Endothelial cell (in vitro differentiated cells): ENCODE results near the gene DNAH11. TPM values are rescaled to one million over a fixed set of nuclear protein-coding genes. Genes with fewer than 3 reads are reported as not detected.
A peak's percentile ranks its signal among the peaks of the same experiment; 100 is the strongest.

ENCODE experiments used
- DNase-seq: peaks from one replicate; pipeline ENCODE4 v3.0.0; 2021; ENCODE audit warnings: low spot score
- H3K27ac Mint-ChIP-seq: one replicate; pipeline ENCODE4 v1.8.0; 2021; ENCODE audit warnings: mixed read lengths, inconsistent platforms; ENCODE audit not compliant: unreplicated experiment
- H3K27me3 Mint-ChIP-seq: one replicate; pipeline ENCODE4 v1.8.0; 2021; ENCODE audit warnings: mild to moderate bottlenecking, moderate library complexity, mixed read lengths, inconsistent platforms; ENCODE audit not compliant: unreplicated experiment
- H3K36me3 Mint-ChIP-seq: one replicate; pipeline ENCODE4 v1.8.0; 2021; ENCODE audit warnings: mild to moderate bottlenecking, low read depth, mixed read lengths, inconsistent platforms; ENCODE audit not compliant: unreplicated experiment
- H3K4me1 Mint-ChIP-seq: one replicate; pipeline ENCODE4 v1.8.0; 2021; ENCODE audit warnings: mild to moderate bottlenecking, mixed read lengths, inconsistent platforms; ENCODE audit not compliant: unreplicated experiment
- H3K4me3 Mint-ChIP-seq: one replicate; pipeline ENCODE4 v1.8.0; 2021; ENCODE audit warnings: mild to moderate bottlenecking, mixed read lengths, inconsistent platforms; ENCODE audit not compliant: unreplicated experiment
- H3K9me3 Mint-ChIP-seq: one replicate; pipeline ENCODE4 v1.8.0; 2021; ENCODE audit warnings: mixed read lengths, inconsistent platforms; ENCODE audit not compliant: unreplicated experiment
- CTCF ChIP-seq: fragments of 200-600 bp; sonication (generic); IDR thresholded peaks from one replicate; pipeline ENCODE4 v1.5.0; 2021; ENCODE audit warnings: antibody characterized with exemption; ENCODE audit not compliant: unreplicated experiment
- long read RNA-seq: library from polyadenylated mRNA; unstranded; transcript quantifications from one replicate; pipeline ENCODE4 v2.0.0, GENCODE V29; 2020; ENCODE audit not compliant: unreplicated experiment
- total RNA-seq: library from RNA; stranded (reverse); fragmentation: NEBNext Ultra II Directional; extraction: Animal tissue kit (Norgen Biotek cat#: 25700); gene quantifications from one replicate; pipeline ENCODE4 v1.2.1, GENCODE V29; 2021; ENCODE audit not compliant: unreplicated experiment

DNAH11 gene
- total RNA-seq: 0.18 TPM
- long read RNA-seq: 0 reads

- TF ChIP-seq CTCF: no peak
- no peaks in the 10 kb centered on the region for H3K4me1 Mint-ChIP-seq
- DNase-seq: peak; percentile 49
- peaks cover 1% of the 10 kb centered on the region for H3K27me3 Mint-ChIP-seq
- H3K27ac Mint-ChIP-seq: no peak within 1 kb of the TSS
- H3K36me3 Mint-ChIP-seq: no peaks in the 10 kb centered on the region
- H3K9me3 Mint-ChIP-seq: no peaks in the 10 kb centered on the region
- H3K4me3 Mint-ChIP-seq: peak within 1 kb of the TSS; percentile 88
Observed at GRCh38 chr7:21542891-21543527, at the start of gene DNAH11. Gene DNAH11, plus strand, starts transcription at chr7:21543039. Its CDS starts 207 bp downstream, at chr7:21543246.

GRCh38 chr7:21495731-21496130 is 47.1 kb upstream of the DNAH11 start:
- Mint-ChIP-seq H3K36me3 (peaks cover 26% of the 10 kb centered on the region), H3K4me3 (no peak overlapping the region), H3K9me3 (peaks cover 5% of the 10 kb centered on the region), H3K27ac (no peak overlapping the region), H3K27me3 (no peaks in the 10 kb centered on the region), H3K4me1 (no peaks in the 10 kb centered on the region)
- TF ChIP-seq CTCF: no peak
- DNase-seq: no peak

- peak; percentile 11 for DNase-seq
- peaks cover 19% of the 10 kb centered on the region for H3K36me3 Mint-ChIP-seq
- H3K4me1 Mint-ChIP-seq: no peaks in the 10 kb centered on the region
- H3K4me3 Mint-ChIP-seq: no peak overlapping the region
- H3K27ac Mint-ChIP-seq: no peak overlapping the region
- peaks cover 5% of the 10 kb centered on the region for H3K9me3 Mint-ChIP-seq
- peak; percentile 37 for TF ChIP-seq CTCF
- no peaks in the 10 kb centered on the region for H3K27me3 Mint-ChIP-seq
Observed at GRCh38 chr7:21497072-21497471, 45.8 kb upstream of the DNAH11 start.

- Mint-ChIP-seq H3K27me3 (no peaks in the 10 kb centered on the region), H3K27ac (no peak overlapping the region), H3K36me3 (peaks cover 3% of the 10 kb centered on the region), H3K9me3 (no peaks in the 10 kb centered on the region), H3K4me1 (no peaks in the 10 kb centered on the region), H3K4me3 (no peak overlapping the region)
- DNase-seq: no peak
- TF ChIP-seq CTCF: no peak
Observed at GRCh38 chr7:21500117-21500832, 42.6 kb upstream of the DNAH11 start.

- peaks cover 14% of the 10 kb centered on the region for H3K36me3 Mint-ChIP-seq
- TF ChIP-seq CTCF: no peak
- DNase-seq: no peak
- no peaks in the 10 kb centered on the region for H3K4me1 Mint-ChIP-seq
- H3K4me3 Mint-ChIP-seq: no peak overlapping the region
- no peaks in the 10 kb centered on the region for H3K9me3 Mint-ChIP-seq
- no peaks in the 10 kb centered on the region for H3K27me3 Mint-ChIP-seq
- no peak overlapping the region for H3K27ac Mint-ChIP-seq
Observed at GRCh38 chr7:21504021-21504420, 38.8 kb upstream of the DNAH11 start.
